ENCODE data around the gene DOCK2.

DNA sequence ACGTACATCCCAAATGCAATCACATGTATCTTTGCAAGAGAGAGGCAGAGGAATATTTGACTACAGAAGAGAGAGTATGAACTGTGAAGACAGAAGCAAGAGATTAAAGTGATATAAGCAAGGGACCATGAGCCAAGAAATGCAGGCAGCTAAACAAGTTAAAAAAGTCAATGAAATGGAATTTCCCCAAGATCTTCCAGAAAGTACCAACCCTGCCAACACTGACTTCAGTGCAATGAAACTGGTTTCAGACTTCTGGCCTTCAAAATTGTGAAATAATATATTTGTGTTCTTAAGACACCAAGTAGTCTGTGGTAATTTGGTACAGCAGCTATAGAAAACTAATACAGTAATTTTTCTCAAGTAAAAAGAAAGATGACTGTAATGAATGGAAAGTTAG, 489.6 kb downstream of the DOCK2 start:
- TF ChIP-seq CTCF (IDR thresholded peaks at IDR 0.05; ENCODE audit: borderline replicate concordance, extremely low read depth, low read length, poor library complexity, severe bottlenecking) (no peak), EZH2 (IDR thresholded peaks at IDR 0.05; ENCODE audit: borderline replicate concordance, low read depth, low read length, severe bottlenecking) (no peak)
